Measurements from ENCODE around the gene RUVBL2.
"Not testable (repeated sequence)": the region's sequence is repeated elsewhere in the genome, so short reads cannot be mapped to it uniquely, and the experiment has no call there.

GRCh38 chr19:49050376-49051033 lies 56.8 kb downstream of the RUVBL2 start:
- not testable (repeated sequence) for TF ChIP-seq FOXA1 (IDR thresholded peaks at IDR 0.05); CTCF (IDR thresholded peaks at IDR 0.05; ENCODE audit: low read depth, low read length, missing input control); TAF1 (conservative IDR thresholded peaks at IDR 0.05); EGR1 (IDR thresholded peaks at IDR 0.05; ENCODE audit: low read depth in 2 of 2); REST (IDR thresholded peaks at IDR 0.05); JUND (IDR thresholded peaks at IDR 0.05); RXRA (IDR thresholded peaks at IDR 0.05); GABPA (IDR thresholded peaks at IDR 0.05 in 1 of 2, conservative IDR thresholded peaks at IDR 0.05 in 1 of 2); MAX (IDR thresholded peaks at IDR 0.05); HNF4G (IDR thresholded peaks at IDR 0.05); ZBTB33 (IDR thresholded peaks at IDR 0.05)
